ENCODE results near the gene CNTN1. TPM values are rescaled to one million over a fixed set of nuclear protein-coding genes. Genes with fewer than 3 reads are reported as not detected.

Gene CNTN1
- total and polyA plus RNA-seq, 10 donors = 0.50 to 12.3 (median 5.8) TPM

DNA sequence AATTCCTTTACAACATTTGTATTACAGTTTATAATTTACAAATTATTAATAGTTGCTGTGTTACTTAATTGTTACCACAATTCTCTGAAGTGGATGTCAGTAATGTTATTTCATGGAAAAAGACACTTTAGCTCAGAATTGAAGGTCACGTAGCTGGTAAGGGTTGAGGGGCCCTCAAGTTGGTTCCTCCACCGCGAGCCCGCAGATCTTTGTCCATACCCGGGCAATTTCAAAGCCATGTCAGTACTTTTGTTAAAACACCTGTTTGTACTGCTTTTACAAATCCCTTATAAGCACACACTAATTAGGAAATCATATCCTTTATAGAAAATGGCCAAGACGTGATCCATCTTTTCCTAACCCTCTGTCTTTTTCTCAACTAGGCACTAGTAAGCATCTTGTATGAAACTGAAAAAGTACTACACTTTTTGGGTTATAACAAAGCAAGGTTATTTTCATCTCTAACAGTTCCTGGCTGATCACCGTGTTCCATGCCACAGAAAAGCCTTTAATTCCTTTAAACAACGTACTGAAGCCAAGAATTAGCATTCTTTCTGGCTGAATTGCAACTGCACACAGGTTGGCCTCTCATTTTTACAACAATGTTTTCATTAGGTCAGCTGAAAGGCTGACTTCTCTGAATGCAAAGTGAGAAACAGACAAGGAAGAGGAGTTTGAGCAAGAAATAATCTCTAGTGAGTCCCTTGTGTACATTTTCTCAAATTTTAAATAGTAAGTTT lies 76.1 kb downstream of the CNTN1 start:
- DNase-seq = no peak
- Histone ChIP-seq H3K36me3 (no peaks in the 10 kb centered on the region), H3K9me3 (no peaks in the 10 kb centered on the region), H3K4me3 (no peak overlapping the region), H3K4me1 (no peaks in the 10 kb centered on the region), H3K27me3 (replicated peaks in 1 of 7) (no peaks in the 10 kb centered on the region), H3K27ac (no peak overlapping the region)
- 85 to 91% (median 87%) methylated on average over 8 of the region's 8 CpGs for WGBS, 5 donors
- TF ChIP-seq, protein P1, sequence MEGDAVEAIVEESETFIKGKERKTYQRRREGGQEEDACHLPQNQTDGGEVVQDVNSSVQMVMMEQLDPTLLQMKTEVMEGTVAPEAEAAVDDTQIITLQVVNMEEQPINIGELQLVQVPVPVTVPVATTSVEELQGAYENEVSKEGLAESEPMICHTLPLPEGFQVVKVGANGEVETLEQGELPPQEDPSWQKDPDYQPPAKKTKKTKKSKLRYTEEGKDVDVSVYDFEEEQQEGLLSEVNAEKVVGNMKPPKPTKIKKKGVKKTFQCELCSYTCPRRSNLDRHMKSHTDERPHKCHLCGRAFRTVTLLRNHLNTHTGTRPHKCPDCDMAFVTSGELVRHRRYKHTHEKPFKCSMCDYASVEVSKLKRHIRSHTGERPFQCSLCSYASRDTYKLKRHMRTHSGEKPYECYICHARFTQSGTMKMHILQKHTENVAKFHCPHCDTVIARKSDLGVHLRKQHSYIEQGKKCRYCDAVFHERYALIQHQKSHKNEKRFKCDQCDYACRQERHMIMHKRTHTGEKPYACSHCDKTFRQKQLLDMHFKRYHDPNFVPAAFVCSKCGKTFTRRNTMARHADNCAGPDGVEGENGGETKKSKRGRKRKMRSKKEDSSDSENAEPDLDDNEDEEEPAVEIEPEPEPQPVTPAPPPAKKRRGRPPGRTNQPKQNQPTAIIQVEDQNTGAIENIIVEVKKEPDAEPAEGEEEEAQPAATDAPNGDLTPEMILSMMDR (IDR thresholded peaks at IDR 0.05 in 8 of 11, conservative IDR thresholded peaks at IDR 0.05 in 3 of 11) = no peak
- TF ChIP-seq POLR2A (IDR thresholded peaks at IDR 0.05) = no peak
- no peak for TF ChIP-seq POLR2AphosphoS5 (IDR thresholded peaks at IDR 0.05)
- intact Hi-C loops (cut with DNase I; ENCODE audit: low total_unique reads) = no loop called here

DNA sequence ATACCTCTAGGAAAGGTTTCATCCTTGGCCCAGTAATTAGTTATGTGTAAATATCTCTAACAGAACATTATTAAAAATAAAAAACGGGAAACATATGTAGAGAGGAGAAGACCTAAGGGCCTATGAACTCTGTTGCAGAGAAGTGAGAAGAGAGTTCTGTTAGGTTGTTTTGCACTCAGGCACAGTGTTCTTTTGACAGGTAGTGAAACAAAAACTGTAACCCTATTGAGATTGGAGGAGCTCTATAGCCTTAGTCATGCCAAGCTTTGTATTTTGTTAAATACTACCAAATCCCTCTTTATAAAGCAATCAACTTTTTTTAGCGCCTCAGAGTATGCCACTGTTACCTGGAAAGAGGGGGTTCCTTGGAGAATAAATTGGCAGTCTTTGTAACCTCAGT lies 77.6 kb downstream of the CNTN1 start:
- H3K9me3 ChIP-seq = no peaks in the 10 kb centered on the region
- H3K27me3 ChIP-seq (replicated peaks in 1 of 7) = no peaks in the 10 kb centered on the region
- no peak overlapping the region for H3K4me3 ChIP-seq
- no peak overlapping the region for H3K27ac ChIP-seq
- no peak for TF ChIP-seq POLR2AphosphoS5 (IDR thresholded peaks at IDR 0.05)
- TF ChIP-seq POLR2A (IDR thresholded peaks at IDR 0.05) = no peak
- TF ChIP-seq, protein P1 (IDR thresholded peaks at IDR 0.05 in 8 of 11, conservative IDR thresholded peaks at IDR 0.05 in 3 of 11) = no peak
- no peaks in the 10 kb centered on the region for H3K36me3 ChIP-seq
- DNase-seq = no peak
- intact Hi-C loops (cut with DNase I; ENCODE audit: low total_unique reads) = no loop called here
- WGBS, 5 donors = 41 to 45% (median 42%) methylated on average over 2 of the region's 2 CpGs
- H3K4me1 ChIP-seq = no peaks in the 10 kb centered on the region

DNA sequence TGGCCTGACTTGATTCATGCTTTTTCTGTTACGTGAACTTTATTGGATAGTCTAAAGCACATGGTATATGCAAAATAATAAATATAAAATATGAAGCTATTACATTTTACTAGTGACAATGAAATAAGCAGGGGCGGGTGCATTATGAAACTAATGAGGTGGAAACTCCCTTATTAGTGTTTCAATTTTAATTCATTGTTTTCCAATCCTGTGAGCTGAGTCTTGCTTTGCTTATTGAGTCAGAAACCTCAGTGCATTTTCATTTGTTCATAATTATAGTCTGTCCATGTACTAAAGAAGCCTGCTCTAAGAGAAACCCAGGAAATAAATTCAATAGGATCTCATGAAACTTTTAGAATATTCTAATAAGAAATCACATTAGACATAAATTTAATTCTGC lies 78.5 kb downstream of the CNTN1 start:
- no peaks in the 10 kb centered on the region for H3K36me3 ChIP-seq
- H3K4me1 ChIP-seq = no peaks in the 10 kb centered on the region
- intact Hi-C loops (cut with DNase I; ENCODE audit: low total_unique reads) = no loop called here
- H3K27me3 ChIP-seq (replicated peaks in 1 of 7) = no peaks in the 10 kb centered on the region
- WGBS, 5 donors = 63 to 84% (median 79%) methylated on average over 2 of the region's 2 CpGs
- TF ChIP-seq POLR2AphosphoS5 (IDR thresholded peaks at IDR 0.05) = no peak
- TF ChIP-seq, protein P1 (IDR thresholded peaks at IDR 0.05 in 8 of 11, conservative IDR thresholded peaks at IDR 0.05 in 3 of 11) = no peak
- TF ChIP-seq POLR2A (IDR thresholded peaks at IDR 0.05) = no peak
- no peak for DNase-seq
- H3K9me3 ChIP-seq = no peaks in the 10 kb centered on the region
- no peak overlapping the region for H3K27ac ChIP-seq
- no peak overlapping the region for H3K4me3 ChIP-seq

DNA sequence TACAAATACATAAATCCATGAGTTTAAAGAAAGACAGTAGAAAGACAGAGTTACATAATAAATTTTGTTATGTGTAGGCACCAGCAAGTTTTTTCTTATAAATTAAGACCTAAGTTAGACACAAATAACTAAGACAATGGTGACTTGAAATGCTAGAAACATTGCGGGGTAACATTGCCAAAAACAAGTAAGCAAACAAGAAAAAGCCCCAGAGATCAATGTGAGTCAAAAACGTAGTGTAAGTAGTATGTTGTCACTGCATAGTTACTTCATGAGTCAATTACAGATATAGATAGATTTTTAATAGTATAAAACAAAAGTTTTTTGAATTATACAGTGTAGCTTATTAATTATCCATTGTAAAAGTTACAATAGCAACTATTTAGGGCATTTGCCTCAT lies 83.4 kb downstream of the CNTN1 start:
- Histone ChIP-seq H3K27ac (no peak overlapping the region), H3K4me1 (no peaks in the 10 kb centered on the region), H3K9me3 (no peaks in the 10 kb centered on the region), H3K36me3 (no peaks in the 10 kb centered on the region), H3K4me3 (no peak overlapping the region), H3K27me3 (replicated peaks in 1 of 7) (no peaks in the 10 kb centered on the region)
- 70 to 80% (median 76%) methylated on average over 2 of the region's 2 CpGs for WGBS, 5 donors
- intact Hi-C loops (cut with DNase I; ENCODE audit: low total_unique reads) = no loop called here
- TF ChIP-seq, protein P1 (IDR thresholded peaks at IDR 0.05 in 8 of 11, conservative IDR thresholded peaks at IDR 0.05 in 3 of 11) = no peak
- no peak for TF ChIP-seq POLR2A (IDR thresholded peaks at IDR 0.05)
- no peak for TF ChIP-seq POLR2AphosphoS5 (IDR thresholded peaks at IDR 0.05)
- DNase-seq = no peak
